HG02870 (cell line): Measurements from ENCODE around the gene ABCC3.
"Not testable (repeated sequence)": the region's sequence is repeated elsewhere in the genome, so short reads cannot be mapped to it uniquely, and the experiment has no call there.

Source experiments
- ATAC-seq: cut with Tn5 transposase; IDR thresholded peaks from one replicate; pipeline ENCODE4 v1.9.1; 2021; ENCODE audit warnings: mild to moderate bottlenecking, moderate library complexity; ENCODE audit not compliant: unreplicated experiment

The ABCC3 gene

GRCh38 chr17:50663812-50664374, 29.2 kb downstream of the ABCC3 start:
- no peak for ATAC-seq

- no peak for ATAC-seq
Observed at GRCh38 chr17:50664788-50665458, 30.2 kb downstream of the ABCC3 start.

GRCh38 chr17:50665838-50666237, 31.2 kb downstream of the ABCC3 start:
- ATAC-seq = no peak

- ATAC-seq = no peak
Observed at GRCh38 chr17:50666316-50666715, 31.6 kb downstream of the ABCC3 start.

- ATAC-seq = no peak
Observed at GRCh38 chr17:50667259-50668024, 32.8 kb downstream of the ABCC3 start.

GRCh38 chr17:50668025-50668837, 33.5 kb downstream of the ABCC3 start:
- no peak for ATAC-seq

- no peak for ATAC-seq
Observed at GRCh38 chr17:50668838-50669581, 34.3 kb downstream of the ABCC3 start.

GRCh38 chr17:50672071-50672470, 37.4 kb downstream of the ABCC3 start:
- ATAC-seq = no peak

- no peak for ATAC-seq
Observed at GRCh38 chr17:50672831-50673551, 38.3 kb downstream of the ABCC3 start.

GRCh38 chr17:50675190-50675589, 40.5 kb downstream of the ABCC3 start:
- no peak for ATAC-seq

- no peak for ATAC-seq
Observed at GRCh38 chr17:50675627-50676026, 40.9 kb downstream of the ABCC3 start.

- ATAC-seq = no peak
Observed at GRCh38 chr17:50676065-50676975, 41.6 kb downstream of the ABCC3 start.

GRCh38 chr17:50677851-50678375, 43.2 kb downstream of the ABCC3 start:
- no peak for ATAC-seq

GRCh38 chr17:50679008-50679544, 44.4 kb downstream of the ABCC3 start:
- ATAC-seq = no peak

- no peak for ATAC-seq
Observed at GRCh38 chr17:50680126-50680525, 45.4 kb downstream of the ABCC3 start.

GRCh38 chr17:50680543-50681262, 46.0 kb downstream of the ABCC3 start:
- not testable (repeated sequence) for ATAC-seq

GRCh38 chr17:50681263-50682200, 46.9 kb downstream of the ABCC3 start:
- ATAC-seq = no peak
